Activated naive CD8-positive, alpha-beta T cell treated with anti-CD3 and anti-CD28 coated beads, Interleukin-2, amount 50 U/mL, for 16 hours (primary cell): Measurements from ENCODE around the gene CCT8.
A peak's percentile ranks its signal among the peaks of the same experiment; 100 is the strongest.

ENCODE experiments used
- DNase-seq: peaks from one replicate; pipeline ENCODE4 v3.0.0-alpha.2; 2020; ENCODE audit warnings: low read depth, low spot score

Gene CCT8

GRCh38 chr21:29073222-29074006, at the start of gene CCT8:
CCT8 (minus strand) TSS chr21:29073648; CDS start chr21:29073590, 58 bp downstream.
- DNase-seq = peak; percentile 95

DNA sequence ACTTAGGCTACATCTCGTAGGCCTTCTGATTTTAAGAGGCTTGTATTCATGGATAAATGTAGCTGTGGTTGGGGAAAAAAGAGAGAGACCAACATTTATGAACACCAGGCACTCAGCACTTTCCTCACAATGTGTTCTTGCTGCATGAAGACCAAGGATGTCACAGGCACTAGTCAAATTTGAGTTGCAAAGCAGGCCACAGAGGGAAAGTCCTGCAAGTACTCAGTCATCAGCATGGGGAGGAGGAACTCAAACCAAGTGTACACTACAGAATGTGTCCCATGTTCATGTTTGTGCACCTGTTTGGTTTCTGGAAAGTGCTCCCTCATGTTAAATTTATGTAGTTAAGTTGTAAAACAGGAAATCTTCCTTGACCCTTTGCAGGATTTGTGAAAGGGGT, 48.3 kb upstream of the CCT8 start:
- DNase-seq = no peak

- no peak for DNase-seq
Measured at GRCh38 chr21:29117372-29117955, 44.0 kb upstream of the CCT8 start.

GRCh38 chr21:29115899-29116298, 42.5 kb upstream of the CCT8 start:
- no peak for DNase-seq

GRCh38 chr21:29114765-29115500, 41.5 kb upstream of the CCT8 start:
- no peak for DNase-seq

DNA sequence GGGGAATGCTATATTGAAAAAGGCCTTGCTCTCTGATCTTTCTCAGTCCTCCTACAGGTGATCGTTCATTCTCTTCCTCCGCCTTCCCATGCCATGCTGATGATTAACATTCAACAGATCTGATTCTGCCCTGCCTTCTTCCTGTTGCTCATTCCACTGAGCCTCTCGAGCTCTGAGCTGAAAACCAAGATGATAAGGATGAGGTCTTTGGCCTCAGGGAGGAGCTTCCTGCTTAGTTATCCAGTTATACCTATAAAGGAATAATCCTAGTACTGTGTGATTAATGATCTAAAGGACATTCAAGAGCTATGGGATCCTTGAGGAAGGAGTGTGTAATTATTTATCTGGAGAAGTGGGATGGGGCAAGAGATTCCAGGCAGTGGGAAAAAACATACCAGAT, 31.8 kb upstream of the CCT8 start:
- DNase-seq = no peak

DNA sequence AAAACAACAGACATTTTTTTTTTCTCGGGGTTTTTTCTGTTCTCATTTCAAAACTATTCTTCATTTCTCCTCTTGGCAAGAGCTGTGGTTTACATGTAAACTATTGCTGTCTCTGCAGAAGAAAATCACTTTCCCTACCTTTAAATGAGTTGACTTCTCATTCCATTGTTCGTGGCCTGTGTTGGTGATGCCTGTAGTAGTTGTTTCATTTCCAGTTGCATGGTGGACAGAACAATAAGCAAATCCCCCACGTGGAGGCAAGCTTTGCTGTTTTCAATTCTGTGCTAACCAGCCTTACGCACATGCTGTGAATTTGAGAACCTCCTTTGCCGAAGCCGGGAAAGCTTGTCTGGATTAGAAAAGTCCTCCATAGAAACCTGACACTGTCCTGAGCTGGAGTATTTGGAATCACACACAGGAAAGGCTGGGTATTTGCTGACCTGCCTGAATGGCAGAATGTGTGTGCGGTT, 30.8 kb upstream of the CCT8 start:
- no peak for DNase-seq

DNA sequence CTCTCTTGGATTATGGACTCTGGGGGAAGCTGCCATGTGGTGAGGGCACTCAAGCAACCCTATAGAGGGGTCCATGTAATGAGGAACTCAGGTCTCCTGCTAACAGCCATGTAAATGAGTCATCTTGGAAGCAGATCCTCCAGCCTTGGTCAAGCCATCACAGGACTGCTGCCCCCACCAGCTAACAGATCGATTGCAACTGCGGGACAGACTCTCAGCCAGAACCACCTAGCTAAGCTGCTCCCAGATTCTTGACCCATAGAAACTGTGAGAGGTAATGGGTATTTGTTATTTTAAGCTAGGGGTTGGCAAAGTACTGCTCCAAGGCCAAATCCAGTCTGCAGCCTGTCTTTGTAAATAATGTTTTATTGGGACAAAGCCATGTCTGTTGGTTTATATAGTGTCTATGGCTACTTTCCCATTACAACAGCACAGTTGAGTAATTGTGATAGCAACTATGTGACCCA, 29.4 kb upstream of the CCT8 start:
- no peak for DNase-seq

GRCh38 chr21:29098156-29098555, 24.7 kb upstream of the CCT8 start:
- no peak for DNase-seq

GRCh38 chr21:29096218-29097015, 23.0 kb upstream of the CCT8 start:
- no peak for DNase-seq

DNA sequence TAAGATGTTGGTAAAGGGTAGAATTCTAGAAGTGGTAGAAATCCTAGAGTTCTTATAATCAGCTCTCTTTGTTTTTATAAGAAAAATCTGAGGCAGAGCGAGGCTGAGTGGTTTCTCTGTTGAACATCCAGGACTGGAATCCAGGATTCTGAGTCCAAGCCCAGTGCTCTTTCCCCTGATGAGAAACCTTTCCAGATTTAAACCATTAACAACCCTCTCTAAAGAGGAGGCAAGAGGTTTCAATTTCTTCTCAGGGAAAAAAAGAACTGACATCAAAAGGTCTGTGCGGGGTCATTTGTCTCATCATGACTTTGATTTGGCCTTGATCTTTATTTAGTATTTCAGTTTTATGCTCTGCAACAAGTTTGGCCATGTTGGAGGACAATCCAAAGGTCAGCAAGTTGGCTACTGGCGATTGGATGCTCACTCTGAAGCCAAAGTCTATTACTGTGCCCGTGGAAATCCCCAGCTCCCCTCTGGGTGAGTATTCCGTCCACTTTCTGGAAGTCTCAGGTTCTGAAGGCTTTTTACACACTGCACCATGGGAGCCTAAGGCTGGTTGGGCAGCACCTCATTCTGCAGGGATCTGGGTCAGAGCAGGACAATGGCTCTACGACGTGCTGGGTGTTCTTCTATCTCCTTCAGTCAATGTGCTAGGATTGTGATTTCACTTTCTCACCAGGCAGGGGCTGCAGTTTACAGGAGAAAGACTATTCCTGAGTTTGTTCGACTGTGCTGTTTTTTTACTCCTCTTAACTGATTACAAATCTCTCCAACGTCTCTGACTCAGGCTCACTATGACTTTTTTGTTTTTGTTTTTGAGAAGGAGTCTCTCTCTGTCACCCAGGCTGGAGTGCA, 18.9 kb upstream of the CCT8 start:
- DNase-seq = no peak

DNA sequence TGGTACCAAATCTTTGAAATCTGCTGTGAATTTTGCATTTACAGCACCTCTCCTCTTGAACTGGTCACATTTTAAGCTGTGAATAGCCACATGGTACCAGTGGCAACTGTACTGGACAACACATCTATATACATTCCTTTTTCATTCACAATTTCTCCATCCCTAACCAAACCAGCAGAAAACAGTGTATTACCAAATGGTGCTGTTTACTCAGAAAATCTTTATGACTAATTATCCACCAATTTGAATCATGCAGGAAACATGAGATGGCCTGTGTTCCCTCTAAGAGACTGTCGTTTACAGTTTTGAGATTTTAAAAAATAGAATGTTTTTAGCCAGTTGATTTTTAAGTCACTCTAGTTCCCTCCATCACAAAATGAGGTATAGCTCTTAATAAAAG, 17.6 kb upstream of the CCT8 start:
- no peak for DNase-seq

GRCh38 chr21:29085106-29085752, 11.8 kb upstream of the CCT8 start:
- no peak for DNase-seq

- DNase-seq = no peak
Measured at GRCh38 chr21:29084372-29084771, 10.9 kb upstream of the CCT8 start.

GRCh38 chr21:29083306-29083705, 9.9 kb upstream of the CCT8 start:
- DNase-seq = no peak

- DNase-seq = no peak
Measured at GRCh38 chr21:29082046-29082815, 8.8 kb upstream of the CCT8 start.

DNA sequence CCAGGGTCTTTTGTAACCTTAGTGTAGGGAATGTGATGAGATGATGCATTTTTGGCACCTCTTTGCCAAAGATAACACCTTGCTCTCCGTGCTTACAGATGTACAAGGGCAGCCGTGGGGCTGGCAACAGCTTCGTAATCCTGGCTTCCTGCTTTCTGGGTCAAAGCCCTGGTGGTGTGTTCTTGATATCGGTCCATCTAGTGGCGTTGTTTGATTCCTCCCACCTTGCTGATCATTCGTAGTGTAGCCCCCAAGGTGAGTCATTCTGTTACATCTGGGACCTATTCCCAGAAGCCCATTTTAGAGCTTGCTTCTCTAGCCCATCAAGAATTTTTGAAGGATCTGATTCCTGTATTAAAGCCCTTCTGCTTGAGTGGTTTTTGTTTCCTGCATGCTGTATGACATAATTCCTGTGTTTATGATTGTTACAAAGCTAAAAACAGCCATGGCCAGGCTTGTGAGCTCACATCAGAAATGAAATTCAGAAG, 7.0 kb upstream of the CCT8 start:
- no peak for DNase-seq

DNA sequence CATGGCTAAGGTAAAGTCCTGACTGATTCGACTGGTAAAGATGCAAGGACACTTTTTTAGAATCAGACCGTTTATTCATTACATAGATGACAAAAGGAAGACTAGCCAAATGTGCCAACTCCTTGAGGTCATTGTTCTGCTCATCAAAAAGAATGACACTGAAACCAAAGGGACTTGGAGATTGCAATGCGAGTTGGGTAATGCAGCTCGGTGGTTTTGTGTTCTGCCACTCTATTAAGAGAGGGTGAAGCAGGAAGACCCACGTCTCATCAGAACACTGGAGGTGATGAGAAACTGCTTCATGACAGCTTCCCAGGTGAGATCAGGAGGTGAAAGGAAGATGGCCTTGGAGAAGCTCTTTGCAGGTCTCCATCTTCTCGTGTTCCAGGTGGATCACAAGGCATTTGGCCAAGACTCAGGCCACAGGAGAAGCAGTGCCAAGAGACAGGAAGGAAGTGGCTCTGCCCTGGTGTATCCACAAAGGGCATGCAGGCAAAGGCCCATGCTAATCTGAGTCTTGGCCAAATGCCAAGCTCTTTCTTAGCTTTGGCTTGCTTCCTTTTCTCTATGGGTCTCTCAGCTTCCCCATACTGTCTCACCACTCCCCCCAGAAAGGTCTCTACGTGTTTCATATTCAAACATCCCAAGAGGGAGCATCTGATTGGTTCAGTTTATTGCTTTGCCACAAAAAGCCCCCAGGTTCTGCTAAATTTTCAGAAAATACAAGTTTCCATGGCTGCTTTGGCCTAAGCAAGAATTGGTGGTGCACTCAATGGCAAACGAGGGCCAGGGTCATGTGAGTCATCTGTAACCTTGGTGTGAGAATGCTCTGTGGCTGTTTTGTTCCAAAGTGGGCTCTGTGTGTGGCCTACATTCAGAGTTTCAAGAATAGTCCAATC, 5.7 kb upstream of the CCT8 start:
- DNase-seq = no peak
